ENCODE results near the gene MYL12A.

Gene MYL12A

DNA sequence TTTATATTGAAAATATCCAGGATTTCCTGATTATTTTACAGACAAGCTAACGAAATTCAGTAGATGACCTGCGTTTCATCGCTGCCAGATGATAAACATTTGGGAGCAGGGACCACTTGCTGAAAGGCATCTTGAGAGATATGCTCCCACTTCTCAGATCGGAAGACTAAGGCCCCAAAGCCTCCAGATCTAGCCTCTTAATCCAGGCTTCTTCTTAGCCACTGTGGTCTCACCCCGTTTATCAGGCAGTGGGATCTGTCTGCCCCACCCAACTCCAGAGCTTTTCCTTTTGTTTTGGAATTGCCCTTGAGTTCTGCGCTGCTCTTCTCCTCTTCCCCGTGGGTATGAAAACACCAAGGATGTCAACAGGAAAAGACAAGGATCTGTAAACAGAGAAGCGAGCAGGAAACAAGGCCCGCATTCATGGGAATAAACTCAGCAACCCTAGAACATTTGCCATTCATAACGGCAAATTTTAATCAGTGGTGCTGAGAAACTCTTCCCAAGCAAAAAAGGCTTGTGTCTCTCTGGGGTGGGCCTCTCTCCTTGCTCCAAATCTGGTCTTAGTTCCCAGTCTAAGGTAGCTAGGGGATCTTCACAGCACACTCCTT, 35.8 kb downstream of the MYL12A start:
- no peak for DNase-seq (ENCODE audit: low read depth)

DNA sequence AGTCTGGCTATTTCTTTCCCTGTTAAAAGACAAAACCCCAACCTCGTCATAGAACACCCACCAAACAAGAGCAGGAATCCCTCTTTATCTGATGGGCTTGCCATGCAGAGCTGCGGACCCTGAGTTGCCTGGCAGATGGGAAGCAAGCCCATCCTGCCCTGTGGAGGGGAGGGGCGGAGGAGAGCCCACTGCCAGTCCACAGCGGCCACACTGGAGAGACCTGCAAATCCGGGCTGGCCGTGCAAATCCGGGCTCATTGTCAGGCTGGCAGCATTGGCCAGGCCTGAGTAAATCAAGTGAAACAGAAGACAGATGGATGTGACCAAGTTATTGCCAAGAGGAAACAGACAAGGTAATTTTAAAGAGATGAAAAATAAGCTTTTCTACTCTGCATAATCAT, 36.3 kb downstream of the MYL12A start:
- no peak for DNase-seq (ENCODE audit: low read depth)

DNA sequence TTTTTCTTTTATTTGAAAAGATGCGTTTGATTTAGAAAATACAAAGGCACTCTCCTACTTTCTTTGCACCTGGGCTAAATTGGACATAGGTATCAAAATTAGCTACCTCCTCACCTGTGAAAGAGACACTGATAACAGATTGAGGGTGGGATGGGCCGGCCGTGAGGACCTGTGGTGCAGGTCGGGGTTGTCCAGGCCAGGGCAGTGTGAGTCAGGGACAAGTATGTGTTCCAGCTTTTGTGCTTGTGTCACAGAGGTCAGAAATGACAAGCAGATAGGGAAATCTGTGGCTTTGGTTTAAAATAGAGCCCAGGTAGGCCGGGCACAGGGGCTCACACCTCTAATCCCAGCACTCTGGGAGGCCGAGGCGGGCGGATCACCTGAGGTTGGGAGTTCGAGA, 36.9 kb downstream of the MYL12A start:
- no peak for DNase-seq (ENCODE audit: low read depth)

DNA sequence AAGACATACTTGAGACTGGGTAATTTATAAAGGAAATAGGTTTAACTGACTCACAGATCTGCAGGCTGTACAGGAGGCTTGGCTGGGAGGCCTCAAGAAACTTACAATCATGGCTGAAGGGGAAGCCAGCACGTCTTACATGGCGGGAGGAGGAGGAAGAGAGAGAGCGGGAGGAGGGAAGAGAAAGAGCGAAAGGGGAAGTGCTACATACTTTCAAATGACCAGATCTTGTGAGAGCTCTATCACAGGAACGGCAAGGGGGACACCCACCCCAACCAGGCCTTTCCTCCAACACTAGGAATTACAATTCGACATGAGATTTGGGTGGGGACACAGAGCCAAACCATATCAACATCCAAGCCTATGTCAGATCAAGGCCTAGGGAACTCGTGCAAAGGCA, 38.6 kb downstream of the MYL12A start:
- no peak for DNase-seq (ENCODE audit: low read depth)

DNA sequence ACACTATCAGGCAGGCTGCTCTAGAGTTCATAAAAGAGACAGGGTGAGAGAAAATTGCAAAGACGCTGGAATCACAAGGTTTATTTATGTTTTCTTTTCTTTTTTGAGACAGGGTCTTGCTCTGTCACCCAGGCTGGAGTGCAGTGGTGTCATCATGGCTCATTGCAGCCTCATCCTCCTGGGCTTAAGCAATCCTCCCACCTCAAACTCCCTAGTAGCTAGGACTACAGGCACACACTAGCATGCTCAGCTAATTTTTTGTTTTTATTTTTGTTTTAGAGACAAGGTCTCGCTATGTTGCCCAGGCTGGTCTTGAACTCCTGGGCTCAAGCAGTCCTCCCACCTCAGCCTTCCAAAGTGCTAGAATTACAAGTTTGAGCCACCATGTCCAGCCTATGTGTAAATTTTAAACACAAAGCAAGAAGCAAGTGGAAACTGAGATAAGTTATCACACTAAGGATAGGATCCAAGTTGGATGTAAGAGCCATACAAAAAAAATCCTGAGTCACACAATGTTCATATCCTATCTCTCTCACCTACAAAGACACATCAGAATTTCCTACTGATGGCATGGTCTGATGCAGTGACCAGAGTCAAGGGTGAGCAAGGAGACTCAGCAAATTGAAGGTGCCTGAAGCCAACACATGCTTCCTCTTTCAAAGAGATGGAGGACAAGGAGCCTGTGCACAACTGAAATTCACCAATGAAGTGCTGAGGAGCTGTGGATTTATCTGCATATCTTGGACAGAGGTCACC, 45.8 kb downstream of the MYL12A start:
- DNase-seq (ENCODE audit: low read depth), result no peak

DNA sequence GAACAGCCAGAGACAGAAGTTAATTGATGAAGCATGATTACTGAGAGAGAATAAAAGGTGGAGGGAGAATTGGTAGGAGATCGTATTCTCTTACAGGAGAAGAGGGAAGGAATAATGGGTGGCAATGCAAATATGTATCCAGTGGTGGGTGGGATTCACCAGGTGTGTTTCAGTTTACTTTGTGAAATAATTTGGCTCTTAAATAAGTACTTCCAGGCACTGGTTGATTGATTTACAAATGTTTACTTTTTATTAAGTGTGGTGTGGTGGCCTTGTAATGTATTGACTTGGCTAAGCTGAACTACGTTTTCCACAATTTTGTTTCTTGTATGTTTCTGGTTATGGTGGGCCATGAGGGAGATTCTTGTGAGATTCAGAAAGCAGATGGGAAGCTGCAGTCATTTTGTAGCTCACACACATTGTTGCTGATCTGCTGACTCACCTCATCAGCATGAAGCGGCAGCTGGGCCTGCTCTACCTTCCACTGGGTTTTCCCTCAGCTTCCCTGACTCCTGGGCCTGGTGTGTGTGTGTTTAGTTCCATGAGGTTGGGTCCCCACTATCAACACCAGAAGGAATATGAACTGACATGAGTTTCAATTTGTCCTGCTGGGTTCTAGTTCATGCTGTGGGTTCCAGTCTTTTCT, 47.0 kb downstream of the MYL12A start:
- no peak for DNase-seq (ENCODE audit: low read depth)

DNA sequence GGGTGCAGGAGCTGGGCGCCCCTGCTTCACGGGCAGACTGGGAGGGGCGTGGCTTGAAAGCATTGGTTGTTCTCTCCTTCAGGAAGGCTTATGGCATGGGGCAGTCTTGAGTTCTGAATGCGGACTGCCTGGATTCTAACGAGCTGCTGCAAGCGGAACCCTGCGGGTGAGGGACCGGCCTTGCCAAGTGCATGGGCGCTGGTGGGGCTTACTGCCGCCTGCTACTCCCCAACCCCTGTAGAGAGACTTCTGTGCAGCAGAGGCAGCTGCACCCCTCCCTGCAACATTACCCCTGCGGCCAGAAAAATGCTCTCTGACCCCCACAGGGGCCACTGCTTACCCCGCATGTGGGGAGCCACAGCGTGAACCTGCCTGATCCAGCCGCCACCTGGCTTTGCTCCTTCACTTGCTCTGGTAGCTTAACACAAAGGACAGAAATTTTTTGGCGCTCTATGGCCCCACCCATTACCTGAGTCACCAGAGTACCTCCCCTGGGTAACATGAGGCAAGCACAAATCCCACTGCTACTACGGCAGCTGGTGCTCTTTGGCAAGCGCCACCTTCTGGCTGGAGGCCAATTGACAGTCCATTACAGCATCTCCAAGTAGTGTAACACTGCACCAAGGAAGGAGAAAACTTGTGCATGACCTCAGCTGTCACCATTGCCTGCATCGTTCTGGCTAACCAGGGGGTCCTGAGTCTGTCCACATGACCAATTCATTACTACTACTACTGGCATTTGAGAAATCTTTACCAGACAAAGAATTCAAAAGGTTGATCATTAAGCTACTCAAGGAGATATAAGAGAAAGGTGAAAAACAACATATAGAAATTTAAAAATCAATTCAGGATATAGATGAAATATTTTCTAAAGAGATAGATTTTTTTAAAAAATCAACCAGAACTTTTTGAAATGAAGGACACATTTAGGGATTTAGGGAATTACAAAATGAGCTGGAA, 49.7 kb downstream of the MYL12A start:
- DNase-seq (ENCODE audit: low read depth), result peak; percentile 88

DNA sequence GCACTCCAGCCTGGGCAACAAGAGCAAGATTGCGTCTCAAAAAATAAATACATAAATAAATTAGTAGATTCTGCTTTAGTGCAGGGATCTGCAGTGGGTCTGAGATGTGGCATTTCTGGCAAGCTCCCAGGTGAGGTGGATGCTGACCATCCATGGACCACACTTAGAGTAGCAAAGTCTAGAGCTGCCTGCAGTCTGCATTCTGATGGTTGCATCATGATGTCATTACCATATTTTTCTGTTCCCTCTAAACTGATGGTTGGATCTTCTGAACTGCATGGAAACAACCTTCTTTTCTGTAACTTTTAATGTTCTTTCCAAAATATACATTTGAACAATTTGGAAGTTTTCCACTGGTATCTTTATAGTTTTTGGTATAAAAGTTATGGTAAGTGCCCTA, 57.2 kb downstream of the MYL12A start:
- no peak for DNase-seq (ENCODE audit: low read depth)

DNA sequence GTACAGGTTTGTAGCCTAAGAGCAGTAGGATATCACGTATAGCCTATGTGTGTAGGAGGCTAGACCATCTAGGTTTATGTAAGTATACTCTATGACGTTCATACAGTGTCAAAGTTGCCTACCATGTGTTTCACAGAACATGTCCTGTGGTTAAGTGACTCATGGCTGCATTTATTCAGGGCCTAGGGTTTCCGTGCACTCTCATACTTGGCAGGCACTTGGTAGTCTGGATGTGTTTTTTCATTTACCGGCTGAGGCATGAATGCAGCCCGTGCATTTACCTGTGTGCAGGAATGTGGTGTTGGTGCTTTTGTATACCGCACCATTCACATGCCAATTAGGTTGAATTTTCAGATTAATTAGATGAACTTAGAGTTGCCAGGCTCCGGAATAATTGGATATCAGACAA, 57.8 kb downstream of the MYL12A start:
- DNase-seq (ENCODE audit: low read depth), result peak; percentile 31
